DOHH2 (cell line): ENCODE measurements around the gene EMSY.
A peak's percentile ranks its signal among the peaks of the same experiment; 100 is the strongest.

Source experiments
- H3F3A ChIP-seq: fragments of 200-600 bp; sonication (generic), shearing (Covaris generic); 2 replicates; pipeline ENCODE4 v1.6.0; 2016; ENCODE audit warnings: antibody characterized with exemption, mild to moderate bottlenecking; ENCODE audit not compliant: control insufficient read depth, insufficient read depth
- H3K27ac ChIP-seq: fragments of 200-600 bp; sonication (generic); 2 replicates; pipeline ENCODE4 v1.5.1; 2014; ENCODE audit warnings: low read depth, mild to moderate bottlenecking, low read length, moderate library complexity
- H3K27me3 ChIP-seq: fragments of 200-600 bp; sonication (generic); 2 replicates; pipeline ENCODE4 v1.6.1; 2014; ENCODE audit warnings: mild to moderate bottlenecking, low read length, mixed read lengths; ENCODE audit not compliant: control insufficient read depth
- H3K36me3 ChIP-seq: fragments of 200-600 bp; sonication (generic); 2 replicates; pipeline ENCODE4 v1.6.1; 2014; ENCODE audit warnings: mild to moderate bottlenecking, low read length, moderate library complexity, mixed read lengths; ENCODE audit not compliant: control insufficient read depth
- H3K4me1 ChIP-seq: fragments of 200-600 bp; sonication (generic); 2 replicates; pipeline ENCODE4 v1.6.1; 2014; ENCODE audit warnings: mild to moderate bottlenecking, low read length, mixed read lengths; ENCODE audit not compliant: control insufficient read depth
- H3K4me2 ChIP-seq: fragments of 200-600 bp; sonication (generic); 2 replicates; pipeline ENCODE4 v1.6.0; 2014; ENCODE audit warnings: mild to moderate bottlenecking, low read length, moderate library complexity
- H3K4me3 ChIP-seq: fragments of 200-600 bp; sonication (generic); 2 replicates; pipeline ENCODE4 v1.5.1; 2014; ENCODE audit warnings: mild to moderate bottlenecking, low read length, mixed read lengths
- H3K79me2 ChIP-seq: fragments of 200-600 bp; sonication (generic); 2 replicates; pipeline ENCODE4 v1.6.1; 2014; ENCODE audit warnings: mild to moderate bottlenecking, low read length, mixed read lengths; ENCODE audit not compliant: control insufficient read depth
- H3K9me2 ChIP-seq: fragments of 200-600 bp; sonication (generic); replicated peaks from 2 replicates; pipeline ENCODE4 v1.6.1; 2014; ENCODE audit warnings: mild to moderate bottlenecking, low read length, mixed read lengths; ENCODE audit not compliant: control insufficient read depth
- H3K9me3 ChIP-seq: fragments of 200-600 bp; sonication (generic); 2 replicates; pipeline ENCODE4 v1.6.1; 2014; ENCODE audit warnings: antibody characterized with exemption, low read length, mixed read lengths; ENCODE audit not compliant: control insufficient read depth, insufficient read depth
- H4K20me1 ChIP-seq: fragments of 200-600 bp; sonication (generic); 2 replicates; pipeline ENCODE4 v1.6.0; 2014; ENCODE audit warnings: low read depth, mild to moderate bottlenecking, antibody characterized with exemption, low read length, moderate library complexity; ENCODE audit not compliant: control insufficient read depth, insufficient read depth
- EZH2phosphoT487 ChIP-seq: fragments of 200-600 bp; sonication (generic); IDR thresholded peaks from 2 replicates; pipeline ENCODE4 v1.6.1; 2017; ENCODE audit warnings: borderline replicate concordance, mild to moderate bottlenecking, antibody characterized with exemption, low read length, moderate library complexity, mixed read lengths
- TF ChIP-seq, protein P1 (sequence below): fragments of 200-600 bp; sonication (generic); IDR thresholded peaks from one replicate; pipeline ENCODE4 v1.5.1; 2014; ENCODE audit warnings: antibody characterized with exemption, mild to moderate bottlenecking, low read depth, low read length; ENCODE audit not compliant: poor library complexity, severe bottlenecking

The EMSY gene

GRCh38 chr11:76596652-76597051, 151.8 kb downstream of the EMSY start:
- TF ChIP-seq EZH2phosphoT487, result no peak
- TF ChIP-seq, protein P1, sequence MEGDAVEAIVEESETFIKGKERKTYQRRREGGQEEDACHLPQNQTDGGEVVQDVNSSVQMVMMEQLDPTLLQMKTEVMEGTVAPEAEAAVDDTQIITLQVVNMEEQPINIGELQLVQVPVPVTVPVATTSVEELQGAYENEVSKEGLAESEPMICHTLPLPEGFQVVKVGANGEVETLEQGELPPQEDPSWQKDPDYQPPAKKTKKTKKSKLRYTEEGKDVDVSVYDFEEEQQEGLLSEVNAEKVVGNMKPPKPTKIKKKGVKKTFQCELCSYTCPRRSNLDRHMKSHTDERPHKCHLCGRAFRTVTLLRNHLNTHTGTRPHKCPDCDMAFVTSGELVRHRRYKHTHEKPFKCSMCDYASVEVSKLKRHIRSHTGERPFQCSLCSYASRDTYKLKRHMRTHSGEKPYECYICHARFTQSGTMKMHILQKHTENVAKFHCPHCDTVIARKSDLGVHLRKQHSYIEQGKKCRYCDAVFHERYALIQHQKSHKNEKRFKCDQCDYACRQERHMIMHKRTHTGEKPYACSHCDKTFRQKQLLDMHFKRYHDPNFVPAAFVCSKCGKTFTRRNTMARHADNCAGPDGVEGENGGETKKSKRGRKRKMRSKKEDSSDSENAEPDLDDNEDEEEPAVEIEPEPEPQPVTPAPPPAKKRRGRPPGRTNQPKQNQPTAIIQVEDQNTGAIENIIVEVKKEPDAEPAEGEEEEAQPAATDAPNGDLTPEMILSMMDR, result no peak
- Histone ChIP-seq H3K27ac (no peak overlapping the region), H3K79me2 (no peaks in the 10 kb centered on the region), H4K20me1 (no peaks in the 10 kb centered on the region), H3K4me2 (no peak overlapping the region), H3K9me2 (no peaks in the 10 kb centered on the region), H3K9me3 (no peaks in the 10 kb centered on the region), H3F3A (no peaks in the 10 kb centered on the region), H3K4me3 (no peak overlapping the region), H3K4me1 (peaks cover 37% of the 10 kb centered on the region), H3K36me3 (no peaks in the 10 kb centered on the region), H3K27me3 (no peaks in the 10 kb centered on the region)

DNA sequence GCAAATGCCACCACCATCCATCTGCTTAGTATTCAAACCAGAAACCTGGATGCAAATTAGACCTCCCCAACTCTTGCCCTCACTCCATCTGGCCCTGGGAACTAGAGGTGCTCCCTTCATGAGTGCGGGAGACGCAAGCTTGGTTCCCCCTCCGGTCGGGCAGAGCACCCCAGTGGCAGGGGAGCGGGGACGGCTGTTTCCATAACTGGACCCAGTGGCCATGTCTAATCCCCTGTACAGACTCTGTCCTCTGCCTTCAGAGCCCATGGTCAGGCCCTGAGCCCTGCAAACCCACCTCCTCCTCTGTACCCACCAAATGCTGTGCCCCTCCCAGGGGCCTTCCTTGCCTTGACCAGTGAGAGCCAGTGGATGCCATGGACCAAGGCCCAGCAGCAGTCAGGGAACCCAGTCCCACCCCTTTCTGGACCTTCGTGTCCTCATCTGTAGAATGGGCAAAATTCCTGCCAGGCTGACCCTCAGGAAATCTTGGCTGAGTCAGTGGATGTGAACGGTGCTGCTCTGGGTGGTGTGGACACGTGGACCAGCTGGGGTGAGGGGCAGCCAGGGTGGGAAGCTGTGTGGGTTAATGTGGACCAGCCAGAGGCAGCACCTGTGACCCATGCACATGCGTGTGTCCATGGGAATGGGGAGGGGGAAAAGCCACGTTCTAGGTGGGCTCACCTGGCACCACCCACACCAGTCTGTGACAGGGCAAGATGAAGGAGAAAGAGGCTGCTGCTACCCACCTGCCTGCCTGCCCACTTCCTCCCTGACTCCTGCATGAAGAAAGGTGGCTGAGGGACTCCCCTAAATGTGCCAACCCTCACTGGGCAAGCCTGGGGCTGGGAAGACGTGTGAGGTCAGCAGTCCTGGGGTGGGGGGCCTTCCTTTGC, 153.0 kb downstream of the EMSY start:
- Histone ChIP-seq H3K79me2 (no peaks in the 10 kb centered on the region), H3K36me3 (no peaks in the 10 kb centered on the region), H3K9me3 (no peaks in the 10 kb centered on the region), H3K4me2 (peak overlapping the region; percentile 31), H3K27me3 (no peaks in the 10 kb centered on the region), H3K9me2 (no peaks in the 10 kb centered on the region), H4K20me1 (no peaks in the 10 kb centered on the region), H3F3A (no peaks in the 10 kb centered on the region), H3K4me3 (no peak overlapping the region), H3K27ac (no peak overlapping the region), H3K4me1 (peaks cover 33% of the 10 kb centered on the region)
- TF ChIP-seq, protein P1, result no peak
- no peak for TF ChIP-seq EZH2phosphoT487

DNA sequence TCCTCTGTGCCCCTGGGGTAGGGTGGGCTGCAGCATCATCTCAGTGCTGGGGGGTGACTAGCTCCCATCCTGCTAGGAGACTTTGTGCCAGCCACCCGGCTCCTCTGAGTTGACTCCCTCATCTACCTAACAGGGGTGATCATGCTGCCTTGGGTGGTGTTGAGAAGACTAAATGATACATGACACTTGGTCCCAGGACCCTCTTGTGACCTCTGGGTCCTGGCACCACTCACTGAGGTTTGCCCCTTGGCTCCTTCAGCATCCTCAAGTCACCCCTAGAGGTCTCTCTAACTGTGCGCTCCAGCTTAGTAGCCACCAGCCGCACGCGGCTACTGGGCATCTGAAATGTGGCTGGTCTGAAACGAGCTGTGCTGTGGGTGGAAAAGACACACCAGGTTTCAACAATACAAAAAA, 153.6 kb downstream of the EMSY start:
- TF ChIP-seq, protein P1, result peak; percentile 83
- TF ChIP-seq EZH2phosphoT487, result no peak
- peaks cover 28% of the 10 kb centered on the region for H3K4me1 ChIP-seq
- H3K36me3 ChIP-seq, result no peaks in the 10 kb centered on the region
- no peaks in the 10 kb centered on the region for H3K9me2 ChIP-seq
- H3K27ac ChIP-seq, result no peak overlapping the region
- no peaks in the 10 kb centered on the region for H3K9me3 ChIP-seq
- no peak overlapping the region for H3K4me3 ChIP-seq
- H4K20me1 ChIP-seq, result no peaks in the 10 kb centered on the region
- no peaks in the 10 kb centered on the region for H3K79me2 ChIP-seq
- H3F3A ChIP-seq, result no peaks in the 10 kb centered on the region
- no peaks in the 10 kb centered on the region for H3K27me3 ChIP-seq
- peak overlapping the region; percentile 31 for H3K4me2 ChIP-seq
